ENCODE measurements around the gene ACADVL. TPM values are rescaled to one million over a fixed set of nuclear protein-coding genes. Genes with fewer than 3 reads are reported as not detected.
A peak's percentile ranks its signal among the peaks of the same experiment; 100 is the strongest.

ACADVL gene
- polyA plus RNA-seq (2012; rRNA removed): 635 and 796 TPM in 2 replicates
- 137 and 176 TPM in 2 replicates for polyA plus RNA-seq (2012; cell fraction: cytosol; rRNA removed)
- polyA plus RNA-seq (2012; cell fraction: nucleus; rRNA removed): 6,138 and 6,607 TPM in 2 replicates

DNA sequence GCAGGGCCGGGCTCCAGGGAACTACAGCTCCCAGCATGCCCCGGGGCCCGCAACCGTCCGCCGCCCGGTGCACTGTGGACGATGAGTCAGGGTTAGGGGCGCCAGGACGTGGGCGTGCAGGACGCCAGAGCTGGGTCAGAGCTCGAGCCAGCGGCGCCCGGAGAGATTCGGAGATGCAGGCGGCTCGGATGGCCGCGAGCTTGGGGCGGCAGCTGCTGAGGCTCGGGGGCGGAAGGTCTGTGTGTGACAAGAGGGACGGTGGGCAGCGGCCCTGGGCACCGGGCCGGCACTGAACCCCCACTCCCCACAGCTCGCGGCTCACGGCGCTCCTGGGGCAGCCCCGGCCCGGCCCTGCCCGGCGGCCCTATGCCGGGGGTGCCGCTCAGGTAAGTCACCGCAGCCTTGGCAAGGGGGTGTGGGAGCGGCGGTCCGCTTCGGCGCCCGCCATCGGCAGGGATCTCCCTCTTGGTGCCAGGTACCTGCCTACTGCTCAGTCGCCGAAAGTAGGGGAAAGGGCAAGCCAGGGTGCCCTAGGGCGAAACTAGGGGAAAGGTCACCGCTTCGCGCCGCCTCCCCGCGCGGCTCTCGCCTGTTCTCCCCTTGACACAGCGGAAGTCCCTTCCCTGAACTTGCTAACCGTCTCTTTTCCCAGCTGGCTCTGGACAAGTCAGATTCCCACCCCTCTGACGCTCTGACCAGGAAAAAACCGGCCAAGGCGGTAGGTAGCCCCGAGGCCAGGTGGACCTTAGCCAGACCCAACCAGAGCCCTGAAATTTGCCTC, at the start of gene ACADVL, which contains the start of gene DLG4:
Gene ACADVL (plus strand): TSS at position 127 of the 781 bp plus-strand sequence. CDS start 47 bp downstream, at position 174.
Gene DLG4 (minus strand): TSS at position 25 of the 781 bp plus-strand sequence.
- Histone ChIP-seq H3K9ac (peak within 1 kb of the TSS; percentile 88), H3K4me2 (peak within 1 kb of the TSS; percentile 100), H3F3A (replicated peaks; ENCODE audit: insufficient read depth) (peaks cover 49% of the 10 kb centered on the region), H3K4me1 (ENCODE audit: control insufficient read depth in 1 of 2, insufficient read depth in 2 of 2, low read depth in 1 of 2, low read length in 1 of 2) (peaks cover 20 to 54% of the 10 kb centered on the region in 2 experiments; a peak in 3 of 4 replicates), H3K9me3 (no peaks in the 10 kb centered on the region), H3K27me3 (ENCODE audit: insufficient read depth) (no peaks in the 10 kb centered on the region), H4K20me1 (ENCODE audit: insufficient read depth) (peaks cover 4% of the 10 kb centered on the region; the same call in 1 of the 2 replicates), H2AFZ (ENCODE audit: low read depth) (peak within 1 kb of the TSS; percentile 68), H3K79me2 (ENCODE audit: insufficient read depth) (peaks cover 40% of the 10 kb centered on the region), H3K9me2 (no peaks in the 10 kb centered on the region), H3K27ac (ENCODE audit: low read depth in 2 of 2, low read length in 1 of 2) (peak within 1 kb of the TSS; percentile 76 to 89), H3K4me3 (ENCODE audit: low read depth in 2 of 2, low read length in 1 of 2) (peak within 1 kb of the TSS; percentile 79 to 99), H3K36me3 (replicated peaks in 1 of 2; ENCODE audit: control insufficient read depth in 1 of 2, insufficient read depth in 2 of 2, low read length in 1 of 2) (peaks cover 23 to 29% of the 10 kb centered on the region in 2 experiments)
- TF ChIP-seq POLR2AphosphoS5 (IDR thresholded peaks at IDR 0.05; ENCODE audit: low read depth, low read length) (peak; percentile 67), SIN3A (IDR thresholded peaks at IDR 0.05; ENCODE audit: borderline replicate concordance, low read depth, low read length) (peak; percentile 77; the same call in 1 of the 2 replicates), FOXJ3 (CRISPR knock-in tag; IDR thresholded peaks at IDR 0.05) (no peak), EP300 (IDR thresholded peaks at IDR 0.05; ENCODE audit: borderline replicate concordance in 1 of 2, low read depth in 1 of 2, low read length in 1 of 2) (no peak), NRF1 (IDR thresholded peaks at IDR 0.05; ENCODE audit: low read depth, low read length) (no peak), CHD2 (IDR thresholded peaks at IDR 0.05; ENCODE audit: low read length, partially characterized antibody) (peak; percentile 59), NFIC (IDR thresholded peaks at IDR 0.05; ENCODE audit: borderline replicate concordance) (peak; percentile 1; the same call in 1 of the 2 replicates), YY1 (IDR thresholded peaks at IDR 0.05; ENCODE audit: low read depth) (peak; percentile 65), FOSL2 (IDR thresholded peaks at IDR 0.05; ENCODE audit: borderline replicate concordance, low read depth) (peak; percentile 63; the same call in 1 of the 2 replicates), GABPA (IDR thresholded peaks at IDR 0.05; ENCODE audit: low read depth) (peak; percentile 40), MXI1 (IDR thresholded peaks at IDR 0.05; ENCODE audit: low read depth, low read length) (peak; percentile 86), TAF1 (IDR thresholded peaks at IDR 0.05; ENCODE audit: borderline replicate concordance, low read depth, low read length) (peak; percentile 80), TCF12 (IDR thresholded peaks at IDR 0.05) (peak; percentile 12; the same call in 1 of the 2 replicates), JUND (IDR thresholded peaks at IDR 0.05) (peak; percentile 70), RXRA (IDR thresholded peaks at IDR 0.05; ENCODE audit: borderline replicate concordance, low read depth) (peak; percentile 58; the same call in 1 of the 2 replicates), ELF1 (IDR thresholded peaks at IDR 0.05) (peak; percentile 43; the same call in 1 of the 2 replicates), EZH2phosphoT487 (IDR thresholded peaks at IDR 0.05; ENCODE audit: borderline replicate concordance, low read depth) (no peak), FOXM1 (IDR thresholded peaks at IDR 0.05; ENCODE audit: low read depth) (no peak), SMC3 (IDR thresholded peaks at IDR 0.05; ENCODE audit: low read depth, low read length) (no peak), GATA2 (CRISPR knock-in tag; IDR thresholded peaks at IDR 0.05) (no peak), TEAD4 (IDR thresholded peaks at IDR 0.05; ENCODE audit: borderline replicate concordance, insufficient read depth) (0 out of 2 replicates have a peak, but pooled peaks have one; percentile 19), RCOR1 (IDR thresholded peaks at IDR 0.05; ENCODE audit: low read length) (0 out of 2 replicates have a peak, but pooled peaks have one; percentile 11)
- TF ChIP-seq, protein P1, sequence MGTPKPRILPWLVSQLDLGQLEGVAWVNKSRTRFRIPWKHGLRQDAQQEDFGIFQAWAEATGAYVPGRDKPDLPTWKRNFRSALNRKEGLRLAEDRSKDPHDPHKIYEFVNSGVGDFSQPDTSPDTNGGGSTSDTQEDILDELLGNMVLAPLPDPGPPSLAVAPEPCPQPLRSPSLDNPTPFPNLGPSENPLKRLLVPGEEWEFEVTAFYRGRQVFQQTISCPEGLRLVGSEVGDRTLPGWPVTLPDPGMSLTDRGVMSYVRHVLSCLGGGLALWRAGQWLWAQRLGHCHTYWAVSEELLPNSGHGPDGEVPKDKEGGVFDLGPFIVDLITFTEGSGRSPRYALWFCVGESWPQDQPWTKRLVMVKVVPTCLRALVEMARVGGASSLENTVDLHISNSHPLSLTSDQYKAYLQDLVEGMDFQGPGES (IDR thresholded peaks at IDR 0.05; ENCODE audit: low read depth, low read length): no peak
- TF ChIP-seq, protein P2, sequence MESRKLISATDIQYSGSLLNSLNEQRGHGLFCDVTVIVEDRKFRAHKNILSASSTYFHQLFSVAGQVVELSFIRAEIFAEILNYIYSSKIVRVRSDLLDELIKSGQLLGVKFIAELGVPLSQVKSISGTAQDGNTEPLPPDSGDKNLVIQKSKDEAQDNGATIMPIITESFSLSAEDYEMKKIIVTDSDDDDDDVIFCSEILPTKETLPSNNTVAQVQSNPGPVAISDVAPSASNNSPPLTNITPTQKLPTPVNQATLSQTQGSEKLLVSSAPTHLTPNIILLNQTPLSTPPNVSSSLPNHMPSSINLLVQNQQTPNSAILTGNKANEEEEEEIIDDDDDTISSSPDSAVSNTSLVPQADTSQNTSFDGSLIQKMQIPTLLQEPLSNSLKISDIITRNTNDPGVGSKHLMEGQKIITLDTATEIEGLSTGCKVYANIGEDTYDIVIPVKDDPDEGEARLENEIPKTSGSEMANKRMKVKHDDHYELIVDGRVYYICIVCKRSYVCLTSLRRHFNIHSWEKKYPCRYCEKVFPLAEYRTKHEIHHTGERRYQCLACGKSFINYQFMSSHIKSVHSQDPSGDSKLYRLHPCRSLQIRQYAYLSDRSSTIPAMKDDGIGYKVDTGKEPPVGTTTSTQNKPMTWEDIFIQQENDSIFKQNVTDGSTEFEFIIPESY (IDR thresholded peaks at IDR 0.05; ENCODE audit: borderline replicate concordance, low read depth): no peak
- TF ChIP-seq, protein P3, sequence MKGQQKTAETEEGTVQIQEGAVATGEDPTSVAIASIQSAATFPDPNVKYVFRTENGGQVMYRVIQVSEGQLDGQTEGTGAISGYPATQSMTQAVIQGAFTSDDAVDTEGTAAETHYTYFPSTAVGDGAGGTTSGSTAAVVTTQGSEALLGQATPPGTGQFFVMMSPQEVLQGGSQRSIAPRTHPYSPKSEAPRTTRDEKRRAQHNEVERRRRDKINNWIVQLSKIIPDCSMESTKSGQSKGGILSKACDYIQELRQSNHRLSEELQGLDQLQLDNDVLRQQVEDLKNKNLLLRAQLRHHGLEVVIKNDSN (IDR thresholded peaks at IDR 0.05; ENCODE audit: borderline replicate concordance, low read depth): no peak
- TF ChIP-seq, protein P4, sequence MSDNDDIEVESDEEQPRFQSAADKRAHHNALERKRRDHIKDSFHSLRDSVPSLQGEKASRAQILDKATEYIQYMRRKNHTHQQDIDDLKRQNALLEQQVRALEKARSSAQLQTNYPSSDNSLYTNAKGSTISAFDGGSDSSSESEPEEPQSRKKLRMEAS (IDR thresholded peaks at IDR 0.05; ENCODE audit: low read depth): peak; percentile 13; the same call in 1 of the 2 replicates
- TF ChIP-seq, protein P5, sequence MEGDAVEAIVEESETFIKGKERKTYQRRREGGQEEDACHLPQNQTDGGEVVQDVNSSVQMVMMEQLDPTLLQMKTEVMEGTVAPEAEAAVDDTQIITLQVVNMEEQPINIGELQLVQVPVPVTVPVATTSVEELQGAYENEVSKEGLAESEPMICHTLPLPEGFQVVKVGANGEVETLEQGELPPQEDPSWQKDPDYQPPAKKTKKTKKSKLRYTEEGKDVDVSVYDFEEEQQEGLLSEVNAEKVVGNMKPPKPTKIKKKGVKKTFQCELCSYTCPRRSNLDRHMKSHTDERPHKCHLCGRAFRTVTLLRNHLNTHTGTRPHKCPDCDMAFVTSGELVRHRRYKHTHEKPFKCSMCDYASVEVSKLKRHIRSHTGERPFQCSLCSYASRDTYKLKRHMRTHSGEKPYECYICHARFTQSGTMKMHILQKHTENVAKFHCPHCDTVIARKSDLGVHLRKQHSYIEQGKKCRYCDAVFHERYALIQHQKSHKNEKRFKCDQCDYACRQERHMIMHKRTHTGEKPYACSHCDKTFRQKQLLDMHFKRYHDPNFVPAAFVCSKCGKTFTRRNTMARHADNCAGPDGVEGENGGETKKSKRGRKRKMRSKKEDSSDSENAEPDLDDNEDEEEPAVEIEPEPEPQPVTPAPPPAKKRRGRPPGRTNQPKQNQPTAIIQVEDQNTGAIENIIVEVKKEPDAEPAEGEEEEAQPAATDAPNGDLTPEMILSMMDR (IDR thresholded peaks at IDR 0.05): no peak
- POLR2A ChIA-PET: interaction anchor here (0.6 to 2.7 kb wide), 15 partner anchors 10 to 637 kb away, joined by 3 to 11 read pairs (median 4); partner anchors contain the start of genes CTDNEP1, DVL2, ELP5 and GABARAP
- peak; percentile 90 for DNase-seq
- CTCF ChIA-PET: interaction anchor here (0.6 to 4.3 kb wide), 12 partner anchors 12 to 1093 kb away, joined by 3 to 44 read pairs (median 5); partner anchors contain the start of genes CTDNEP1, DVL2, GABARAP and PHF23
- WGBS (ENCODE audit: low lambda C conversion rate): under 1% methylated on average over 19 of the region's 63 CpGs
